Measurements from ENCODE around the gene RCHY1. TPM values are rescaled to one million over a fixed set of nuclear protein-coding genes. Genes with fewer than 3 reads are reported as not detected.
A peak's percentile ranks its signal among the peaks of the same experiment; 100 is the strongest.
"Not testable (repeated sequence)": the region's sequence is repeated elsewhere in the genome, so short reads cannot be mapped to it uniquely, and the experiment has no call there.

The RCHY1 gene
- polyA plus RNA-seq, 3 donors from 2014 or later = 31.8 to 39.0 (median 34.5) TPM

DNA sequence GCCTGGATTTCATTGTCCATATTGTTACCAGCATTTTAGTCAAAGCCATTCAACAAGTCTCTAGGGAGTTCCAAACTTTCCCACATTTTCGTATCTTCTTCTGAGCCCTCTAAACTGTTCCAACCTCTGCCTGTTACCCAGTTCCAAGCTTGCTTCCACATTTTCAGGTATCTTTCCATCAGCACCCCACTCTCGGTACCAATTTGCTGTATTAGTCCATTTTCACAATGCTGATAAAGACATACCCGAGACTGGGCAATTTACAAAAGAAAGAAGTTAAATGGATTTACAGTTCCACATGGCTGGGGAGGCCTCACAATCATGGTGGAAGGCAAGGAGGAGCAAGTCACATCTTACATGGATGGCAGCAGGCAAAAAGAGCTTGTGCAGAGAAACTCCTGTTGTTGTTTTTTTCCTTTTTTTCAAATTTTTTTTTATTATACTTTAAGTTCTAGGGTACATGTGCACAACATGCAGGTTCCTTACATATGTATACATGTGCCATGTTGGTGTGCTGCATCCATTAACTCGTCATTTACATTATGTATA lies 19.2 kb upstream of the RCHY1 start:
- peaks cover 38 to 51% (median 47%) of the 10 kb centered on the region in 3 donors for H3K36me3 Mint-ChIP-seq
- not testable (repeated sequence) for H3K9me3 Mint-ChIP-seq; H3K4me3 Mint-ChIP-seq; H3K4me1 Mint-ChIP-seq; H3K27ac Mint-ChIP-seq; H3K27me3 Mint-ChIP-seq (ENCODE audit: low read depth in 3 of 3); DNase-seq

DNA sequence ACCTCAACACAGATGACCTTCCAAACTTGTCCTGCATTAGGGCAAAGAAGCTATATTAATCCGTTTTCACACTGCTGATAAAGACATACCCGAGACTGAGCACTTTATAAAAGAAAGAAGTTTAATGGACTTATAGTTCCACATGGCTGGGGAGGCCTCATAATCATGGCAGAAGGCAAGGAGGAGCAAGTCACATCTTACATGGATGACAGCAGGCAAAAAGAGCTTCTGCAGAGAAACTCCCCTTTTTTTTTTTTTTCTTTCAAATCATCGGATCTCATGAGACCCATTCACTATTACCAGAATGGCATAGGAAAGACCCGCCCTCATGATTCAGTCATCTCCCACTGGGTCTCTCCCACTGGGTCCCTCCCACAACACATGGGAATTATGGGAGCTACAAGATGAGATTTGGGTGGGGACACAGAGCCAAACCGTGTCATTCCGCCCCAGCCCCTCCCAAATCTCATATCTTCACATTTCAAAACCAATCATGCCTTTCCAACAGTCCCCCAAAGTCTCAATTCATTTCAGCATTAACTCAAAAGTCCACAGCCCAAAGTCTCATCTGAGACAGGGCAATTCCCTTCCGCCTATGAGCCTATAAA lies 17.4 kb upstream of the RCHY1 start:
- H3K36me3 Mint-ChIP-seq = peaks cover 48 to 64% (median 54%) of the 10 kb centered on the region in 3 donors
- H3K27ac Mint-ChIP-seq; H3K27me3 Mint-ChIP-seq (ENCODE audit: low read depth in 3 of 3); H3K4me1 Mint-ChIP-seq; DNase-seq; H3K4me3 Mint-ChIP-seq; H3K9me3 Mint-ChIP-seq: not testable (repeated sequence)

DNA sequence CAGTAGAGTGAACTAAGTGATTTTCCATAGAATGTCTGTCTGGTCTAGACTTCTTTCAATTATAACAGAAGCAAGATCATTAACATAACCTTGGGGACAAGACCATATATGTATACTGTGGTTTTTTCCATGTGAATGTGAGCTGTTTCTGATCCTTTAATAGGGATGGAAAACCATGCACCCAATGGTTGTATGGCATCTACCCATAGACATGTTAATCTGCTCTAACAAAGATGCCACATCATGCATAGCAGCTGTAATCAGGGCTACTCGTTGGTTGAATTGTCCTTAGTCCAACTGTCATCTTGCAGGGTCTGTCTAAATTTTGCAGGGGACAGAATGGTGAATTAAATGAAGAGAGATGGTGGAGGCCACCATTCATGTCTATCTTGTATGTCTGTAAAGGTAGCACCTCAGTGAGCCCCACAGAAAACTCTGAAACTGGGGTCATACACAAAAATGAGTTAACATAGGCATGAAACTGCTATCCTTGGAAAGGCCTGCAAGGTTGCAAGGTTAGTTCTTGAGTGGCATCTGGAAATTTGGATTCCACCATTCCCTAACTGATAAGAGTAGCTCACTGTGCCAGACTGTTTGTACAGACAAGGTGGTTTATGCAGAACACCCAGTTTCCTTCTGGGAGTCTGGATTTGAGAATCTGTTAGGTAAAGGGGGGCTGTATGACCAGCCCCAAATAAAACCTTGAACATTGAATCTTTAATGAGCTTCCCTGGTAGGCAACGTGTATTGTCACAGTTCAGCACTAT lies 16.5 kb upstream of the RCHY1 start:
- Mint-ChIP-seq H3K27ac (no peak overlapping the region), H3K36me3 (peaks cover 55 to 70% (median 62%) of the 10 kb centered on the region in 3 donors), H3K9me3 (peaks cover 0 to 10% (median 1%) of the 10 kb centered on the region in 6 donors), H3K4me1 (no peaks in the 10 kb centered on the region), H3K27me3 (ENCODE audit: low read depth in 3 of 3) (no peaks in the 10 kb centered on the region), H3K4me3 (no peak overlapping the region)
- no peak for DNase-seq

DNA sequence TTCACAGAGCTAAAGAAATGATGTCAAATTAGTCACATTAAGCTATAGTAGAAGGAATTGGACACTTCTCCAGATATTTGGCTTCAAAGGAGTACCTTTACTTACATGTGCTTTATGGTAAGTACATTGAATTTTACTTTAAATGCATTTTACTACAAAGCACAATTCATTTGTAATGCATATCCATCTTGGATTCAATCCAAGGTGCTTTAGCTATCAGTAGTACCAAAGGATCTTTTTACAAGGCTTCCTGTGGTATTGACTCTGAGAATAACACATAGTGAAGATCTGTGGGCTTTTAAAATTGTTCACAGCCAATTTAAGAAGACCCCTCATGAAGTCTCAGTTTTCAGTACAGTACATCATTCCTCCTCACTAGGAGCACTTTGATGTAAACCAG lies 13.3 kb upstream of the RCHY1 start:
- Mint-ChIP-seq H3K4me3 (no peak overlapping the region), H3K4me1 (peaks cover 0 to 2% of the 10 kb centered on the region in 2 donors), H3K27ac (no peak overlapping the region), H3K36me3 (peaks cover 50 to 66% (median 63%) of the 10 kb centered on the region in 3 donors), H3K9me3 (peaks cover 0 to 4% (median 0%) of the 10 kb centered on the region in 6 donors), H3K27me3 (ENCODE audit: low read depth in 3 of 3) (no peaks in the 10 kb centered on the region)
- no peak for DNase-seq

DNA sequence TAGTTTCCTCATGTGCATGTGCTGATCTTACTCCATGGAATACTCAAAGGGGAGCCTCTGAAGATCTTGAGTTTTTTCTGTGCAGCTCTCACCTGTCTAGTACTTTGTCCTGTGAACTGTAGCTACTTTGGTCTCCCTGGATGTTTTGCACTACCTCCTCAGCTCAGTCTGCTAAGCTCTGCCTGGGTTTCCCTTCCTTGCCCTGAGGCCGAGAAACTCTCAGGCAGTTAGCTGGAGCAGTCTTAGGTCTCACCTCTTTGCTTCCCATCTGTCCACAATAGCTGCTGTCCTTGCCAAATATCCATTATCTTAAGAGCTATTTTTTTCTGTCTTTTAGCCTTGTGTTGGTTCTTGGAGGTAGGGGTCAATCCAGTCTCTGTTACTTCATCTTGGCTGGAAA lies 11.7 kb upstream of the RCHY1 start:
- DNase-seq = no peak
- Mint-ChIP-seq H3K4me3 (no peak overlapping the region), H3K4me1 (peaks cover 3 to 5% of the 10 kb centered on the region in 2 donors), H3K27ac (peak overlapping the region in 2 of 6 donors; percentile 4 to 14), H3K9me3 (no peaks in the 10 kb centered on the region), H3K27me3 (ENCODE audit: low read depth in 3 of 3) (no peaks in the 10 kb centered on the region), H3K36me3 (peaks cover 39 to 54% (median 47%) of the 10 kb centered on the region in 3 donors)

DNA sequence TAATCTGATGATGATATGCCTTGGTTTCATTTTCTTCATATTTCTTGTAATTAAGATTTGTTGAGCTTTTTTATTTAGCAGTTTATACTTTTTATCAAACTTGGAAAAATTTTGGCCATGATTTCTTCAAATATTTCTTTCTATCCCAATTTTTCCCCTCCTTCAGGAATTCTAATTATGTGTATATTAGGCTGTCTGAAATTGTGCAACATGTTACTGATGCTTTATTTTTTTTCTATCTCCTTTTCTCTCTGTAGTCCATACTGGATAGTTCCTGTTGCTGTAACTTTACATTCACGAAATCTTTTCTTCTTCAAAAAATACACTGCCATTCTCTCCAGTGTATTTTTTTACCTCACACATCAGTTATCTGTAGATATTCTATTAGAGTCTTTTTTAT lies 10.9 kb upstream of the RCHY1 start:
- Mint-ChIP-seq H3K27me3 (ENCODE audit: low read depth in 3 of 3) (no peaks in the 10 kb centered on the region), H3K4me3 (no peak overlapping the region)

DNA sequence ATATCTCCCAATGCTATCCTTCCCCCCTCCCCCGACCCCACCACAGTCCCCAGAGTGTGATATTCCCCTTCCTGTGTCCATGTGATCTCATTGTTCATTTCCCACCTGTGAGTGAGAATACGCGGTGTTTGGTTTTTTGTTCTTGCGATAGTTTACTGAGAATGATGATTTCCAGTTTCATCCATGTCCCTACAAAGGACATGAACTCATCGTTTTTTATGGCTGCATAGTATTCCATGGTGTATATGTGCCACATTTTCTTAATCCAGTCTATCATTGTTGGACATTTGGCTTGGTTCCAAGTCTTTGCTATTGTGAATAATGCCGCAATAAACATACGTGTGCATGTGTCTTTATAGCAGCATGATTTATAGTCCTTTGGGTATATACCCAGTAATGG lies 5.2 kb upstream of the RCHY1 start:
- Mint-ChIP-seq H3K36me3 (peaks cover 30 to 42% (median 33%) of the 10 kb centered on the region in 3 donors), H3K4me1 (peaks cover 19 to 26% of the 10 kb centered on the region in 2 donors)
- not testable (repeated sequence) for DNase-seq; H3K9me3 Mint-ChIP-seq; H3K27ac Mint-ChIP-seq; H3K4me3 Mint-ChIP-seq; H3K27me3 Mint-ChIP-seq (ENCODE audit: low read depth in 3 of 3)

More for the DNA sequence above, 10.9 kb upstream of the RCHY1 start:
- no peak overlapping the region for H3K27ac Mint-ChIP-seq
- H3K9me3 Mint-ChIP-seq = no peaks in the 10 kb centered on the region
- H3K36me3 Mint-ChIP-seq = peaks cover 41 to 55% (median 41%) of the 10 kb centered on the region in 3 donors
- H3K4me1 Mint-ChIP-seq = peaks cover 6 to 13% of the 10 kb centered on the region in 2 donors
- DNase-seq = no peak

DNA sequence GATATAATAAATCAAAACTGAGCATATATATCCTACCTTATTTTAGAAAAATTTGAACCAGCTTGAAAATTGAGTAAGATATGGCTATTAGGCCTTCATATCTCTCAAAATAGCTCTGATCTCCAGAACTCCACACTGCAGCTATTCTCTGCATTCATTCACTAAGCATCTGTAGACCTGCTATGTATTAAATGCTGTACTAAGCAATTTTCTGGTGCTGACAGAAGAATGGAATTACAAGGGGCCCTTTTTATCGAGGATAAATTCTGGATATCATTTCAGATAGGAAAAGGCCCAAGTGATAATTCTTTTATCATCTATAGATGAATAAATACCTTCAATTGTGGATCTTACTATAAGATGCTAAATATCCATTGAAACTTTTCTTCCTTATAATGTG lies 1.9 kb upstream of the RCHY1 start:
- peaks cover 5 to 9% (median 7%) of the 10 kb centered on the region in 3 donors for H3K27me3 Mint-ChIP-seq (ENCODE audit: low read depth in 3 of 3)
- peaks cover 24% of the 10 kb centered on the region in 2 donors for H3K4me1 Mint-ChIP-seq
- no peak overlapping the region for H3K4me3 Mint-ChIP-seq
- H3K36me3 Mint-ChIP-seq = peaks cover 25 to 32% (median 29%) of the 10 kb centered on the region in 3 donors
- peak overlapping the region in 1 of 6 donors; percentile 11 for H3K27ac Mint-ChIP-seq
- no peak for DNase-seq
- H3K9me3 Mint-ChIP-seq = no peaks in the 10 kb centered on the region

DNA sequence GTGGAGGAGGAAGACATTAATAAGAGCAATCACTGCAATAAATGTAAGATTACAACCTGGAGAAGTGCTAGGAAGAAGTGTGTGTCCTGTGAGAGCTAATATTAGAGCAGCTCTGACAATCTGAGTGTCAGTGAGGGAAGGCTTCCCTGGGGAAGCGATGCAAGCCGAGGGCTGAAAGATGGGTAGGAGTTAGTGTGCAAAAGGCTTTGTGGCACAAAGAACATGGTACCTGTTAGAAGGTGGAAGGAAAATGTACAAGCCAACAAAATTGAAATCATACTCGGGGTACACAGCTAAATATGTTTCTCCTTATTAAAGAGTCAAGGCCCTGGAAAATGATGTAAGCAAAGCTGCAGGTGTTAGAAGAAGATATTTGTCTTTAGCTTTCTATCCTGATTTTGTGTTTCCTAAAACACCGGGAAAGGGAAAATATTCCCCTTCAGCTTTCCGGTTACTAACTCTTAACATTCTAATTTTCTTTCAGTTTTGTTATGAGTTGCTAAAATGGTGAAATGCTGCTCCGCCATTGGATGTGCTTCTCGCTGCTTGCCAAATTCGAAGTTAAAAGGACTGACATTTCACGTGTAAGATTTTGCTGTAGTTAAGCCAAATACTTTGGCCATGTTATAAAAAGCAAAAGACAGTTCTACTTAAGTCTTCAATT lies 878 bp upstream of the RCHY1 start:
- Mint-ChIP-seq H3K4me1 (peaks cover 13 to 25% of the 10 kb centered on the region in 2 donors), H3K36me3 (peaks cover 18 to 23% (median 22%) of the 10 kb centered on the region in 3 donors), H3K9me3 (no peaks in the 10 kb centered on the region), H3K27ac (no peak overlapping the region), H3K27me3 (ENCODE audit: low read depth in 3 of 3) (peaks cover 5 to 9% (median 7%) of the 10 kb centered on the region in 3 donors), H3K4me3 (no peak overlapping the region)
- peak in 2 of 3 donors; percentile 10 to 28 for DNase-seq

DNA sequence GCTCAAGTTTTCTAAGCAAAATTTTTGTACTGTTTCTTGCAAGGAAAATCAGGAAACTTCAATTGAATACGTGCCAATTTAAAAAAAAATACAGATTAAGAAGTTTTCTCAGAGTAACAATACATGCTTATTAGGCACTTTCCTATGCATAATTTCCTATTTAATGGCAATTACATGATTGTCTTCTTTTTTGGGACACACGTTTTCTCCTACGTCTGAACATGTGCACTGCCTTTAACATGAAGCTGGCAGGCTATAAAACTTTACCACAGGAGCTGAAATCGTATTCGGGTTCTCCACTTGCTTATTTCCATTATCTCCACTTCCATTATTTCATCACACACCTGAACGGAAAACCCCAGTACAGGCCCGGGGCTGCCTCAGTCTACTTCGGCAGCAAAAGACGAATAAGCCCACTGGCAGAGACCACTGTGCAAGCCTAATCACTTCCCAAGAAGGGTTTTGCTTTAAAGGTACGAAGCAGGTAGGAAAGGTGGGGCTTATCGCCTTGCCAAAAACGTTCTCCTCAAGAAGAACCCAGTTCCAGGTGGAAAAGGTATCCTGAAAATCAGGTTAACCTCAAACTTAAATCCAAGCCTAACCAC lies 575 bp downstream of the RCHY1 start:
- H3K27me3 Mint-ChIP-seq (ENCODE audit: low read depth in 3 of 3) = peaks cover 5 to 9% (median 7%) of the 10 kb centered on the region in 3 donors
- no peak for DNase-seq
- no peak overlapping the region for H3K4me3 Mint-ChIP-seq
- H3K9me3 Mint-ChIP-seq = no peaks in the 10 kb centered on the region
- peaks cover 6 to 36% of the 10 kb centered on the region in 2 donors for H3K4me1 Mint-ChIP-seq
- H3K27ac Mint-ChIP-seq = no peak overlapping the region
- peaks cover 11 to 13% (median 12%) of the 10 kb centered on the region in 3 donors for H3K36me3 Mint-ChIP-seq

DNA sequence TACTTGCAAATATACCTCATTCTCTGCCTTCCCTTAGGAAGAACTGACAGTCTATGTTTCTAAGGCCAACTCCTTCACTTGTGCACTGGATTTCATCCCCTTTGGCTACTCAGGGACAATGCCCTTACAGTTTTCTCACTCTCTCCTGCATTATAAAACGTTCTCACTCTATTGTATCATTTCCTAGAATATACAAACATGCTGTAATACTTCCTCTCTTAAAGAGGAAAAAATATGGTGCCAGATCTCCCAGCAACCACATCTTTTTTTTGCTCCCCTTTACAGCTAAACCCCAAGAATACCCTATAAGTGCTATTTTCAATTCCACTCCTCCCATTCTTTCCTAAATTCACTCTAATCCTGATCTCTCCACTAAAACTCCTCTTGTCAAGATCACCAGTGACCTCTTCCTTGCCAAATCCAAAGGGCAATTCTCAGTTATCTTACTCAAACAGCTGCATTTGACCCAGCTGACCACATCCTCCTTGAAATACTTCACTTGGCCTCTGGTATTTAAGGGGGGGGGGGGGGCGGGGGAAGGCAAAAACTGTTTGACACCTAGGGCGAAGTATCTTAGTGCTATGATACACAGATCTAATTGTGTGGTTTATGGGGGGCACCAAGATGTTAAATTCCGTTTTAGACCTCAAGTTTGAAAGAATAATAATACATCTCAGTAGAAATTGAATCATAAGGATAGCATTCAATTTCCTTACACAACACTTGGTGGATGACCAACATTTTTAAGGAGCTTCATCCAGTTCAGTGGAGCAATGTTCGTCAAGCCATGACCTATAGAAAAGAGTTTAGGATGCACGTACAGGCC lies 1.6 kb downstream of the RCHY1 start:
- Mint-ChIP-seq H3K27me3 (ENCODE audit: low read depth in 3 of 3) (peaks cover 5 to 9% (median 7%) of the 10 kb centered on the region in 3 donors), H3K4me1 (peaks cover 4 to 39% of the 10 kb centered on the region in 2 donors), H3K36me3 (peaks cover 4 to 6% (median 5%) of the 10 kb centered on the region in 3 donors), H3K27ac (no peak overlapping the region), H3K4me3 (no peak overlapping the region), H3K9me3 (no peaks in the 10 kb centered on the region)
- peak; percentile 52 to 59 (median 55) for DNase-seq

DNA sequence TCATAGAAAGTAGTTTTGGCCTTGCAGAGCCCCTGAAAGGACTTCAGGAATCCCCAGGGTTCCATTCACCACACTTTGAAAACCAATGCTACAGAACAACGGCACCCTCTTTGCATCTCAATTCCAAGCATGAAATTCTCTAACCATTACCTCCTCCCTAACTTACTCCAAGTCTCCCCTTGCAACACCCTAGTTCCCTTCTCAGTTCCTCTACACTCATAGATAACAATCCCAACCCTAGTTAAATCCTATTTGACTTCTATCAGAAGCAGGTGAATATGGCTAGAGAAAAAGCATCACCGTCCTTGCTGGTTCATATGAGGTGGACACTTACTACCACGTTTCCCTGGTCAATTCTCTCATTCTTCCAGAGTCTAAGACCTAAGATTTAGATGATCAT lies 2.4 kb downstream of the RCHY1 start:
- Mint-ChIP-seq H3K4me3 (no peak overlapping the region), H3K36me3 (peaks cover 0 to 6% (median 5%) of the 10 kb centered on the region in 3 donors), H3K9me3 (no peaks in the 10 kb centered on the region), H3K27me3 (ENCODE audit: low read depth in 3 of 3) (peaks cover 5 to 9% (median 7%) of the 10 kb centered on the region in 3 donors), H3K27ac (no peak overlapping the region), H3K4me1 (peaks cover 11 to 47% of the 10 kb centered on the region in 2 donors)
- no peak for DNase-seq

DNA sequence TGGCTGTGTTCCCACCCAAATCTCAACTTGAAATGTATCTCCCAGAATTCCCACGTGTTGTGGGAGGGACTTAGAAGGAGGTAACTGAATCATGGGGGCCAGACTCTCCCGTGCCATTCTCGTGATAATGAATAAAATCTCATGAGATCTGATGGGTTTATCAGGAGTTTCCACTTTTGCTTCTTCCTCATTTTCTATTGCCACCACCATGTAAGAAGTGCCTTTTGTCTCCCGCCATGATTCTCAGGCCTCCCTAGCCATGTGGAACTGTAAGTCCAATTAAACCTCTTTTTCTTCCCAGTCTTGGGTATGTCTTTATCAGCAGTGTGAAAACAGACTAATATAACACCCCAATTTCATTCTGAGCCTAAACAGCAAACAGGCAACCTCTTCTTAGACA lies 4.6 kb downstream of the RCHY1 start:
- not testable (repeated sequence) for H3K9me3 Mint-ChIP-seq
- H3K27ac Mint-ChIP-seq = peak overlapping the region in 5 of 6 donors; percentile 70 to 86 (median 75)

More for the DNA sequence above, 4.6 kb downstream of the RCHY1 start:
- Mint-ChIP-seq H3K4me3 (peak overlapping the region in 4 of 5 donors; percentile 18 to 69 (median 57)), H3K4me1 (peaks cover 29 to 42% of the 10 kb centered on the region in 2 donors), H3K36me3 (peaks cover 5 to 14% (median 14%) of the 10 kb centered on the region in 3 donors)
- DNase-seq; H3K27me3 Mint-ChIP-seq (ENCODE audit: low read depth in 3 of 3): not testable (repeated sequence)
